ENCODE results near the gene ADISSP. TPM values are rescaled to one million over a fixed set of nuclear protein-coding genes. Genes with fewer than 3 reads are reported as not detected.

ADISSP gene
- total RNA-seq, 2 donors from 2014 or later, result 7.8 to 20.4 TPM

- H3K27me3 ChIP-seq (replicated peaks; ENCODE audit: insufficient read depth), result no peaks in the 10 kb centered on the region
- no peak for DNase-seq (ENCODE audit: low spot score)
- H3K27ac ChIP-seq, result no peak overlapping the region
- no peaks in the 10 kb centered on the region for H3K36me3 ChIP-seq
- H3K4me3 ChIP-seq, result no peak overlapping the region
- no peaks in the 10 kb centered on the region for H3K4me1 ChIP-seq (ENCODE audit: control insufficient read depth in 1 of 2, low read depth in 2 of 2)
- no peak for ATAC-seq (ENCODE audit: insufficient number of reproducible peaks, low FRiP score, low read depth)
- H3K9me3 ChIP-seq, result no peaks in the 10 kb centered on the region
- no peak for TF ChIP-seq CTCF (IDR thresholded peaks at IDR 0.05)
These were observed 38.2 kb downstream of the ADISSP start for GRCh38 chr20:3729378-3729777.

- Histone ChIP-seq H3K27ac (no peak overlapping the region), H3K9me3 (no peaks in the 10 kb centered on the region), H3K4me3 (no peak overlapping the region), H3K36me3 (no peaks in the 10 kb centered on the region), H3K27me3 (replicated peaks; ENCODE audit: insufficient read depth) (no peaks in the 10 kb centered on the region), H3K4me1 (ENCODE audit: control insufficient read depth in 1 of 2, low read depth in 2 of 2) (no peaks in the 10 kb centered on the region)
- ATAC-seq (ENCODE audit: insufficient number of reproducible peaks, low FRiP score, low read depth) (no peak), DNase-seq (ENCODE audit: low spot score) (no peak)
- TF ChIP-seq CTCF (IDR thresholded peaks at IDR 0.05), result no peak
These were observed 38.7 kb downstream of the ADISSP start for GRCh38 chr20:3728876-3729275.

- H3K27ac ChIP-seq, result no peak overlapping the region
- ATAC-seq (ENCODE audit: insufficient number of reproducible peaks, low FRiP score, low read depth), result no peak
These were observed 39.2 kb downstream of the ADISSP start for GRCh38 chr20:3728354-3728753.

GRCh38 chr20:3727401-3728021 is 40.0 kb downstream of the ADISSP start:
- ATAC-seq (ENCODE audit: insufficient number of reproducible peaks, low FRiP score, low read depth), result no peak
- no peaks in the 10 kb centered on the region for H3K27me3 ChIP-seq (replicated peaks; ENCODE audit: insufficient read depth)
- DNase-seq (ENCODE audit: low spot score), result no peak
- no peaks in the 10 kb centered on the region for H3K4me1 ChIP-seq (ENCODE audit: control insufficient read depth in 1 of 2, low read depth in 2 of 2)
- no peak overlapping the region for H3K27ac ChIP-seq
- H3K36me3 ChIP-seq, result no peaks in the 10 kb centered on the region
- no peaks in the 10 kb centered on the region for H3K9me3 ChIP-seq
- H3K4me3 ChIP-seq, result no peak overlapping the region
- TF ChIP-seq CTCF (IDR thresholded peaks at IDR 0.05), result no peak

More at GRCh38 chr20:3728354-3728753, 39.2 kb downstream of the ADISSP start:
- no peaks in the 10 kb centered on the region for H3K4me1 ChIP-seq (ENCODE audit: control insufficient read depth in 1 of 2, low read depth in 2 of 2)
- no peaks in the 10 kb centered on the region for H3K27me3 ChIP-seq (replicated peaks; ENCODE audit: insufficient read depth)
- TF ChIP-seq CTCF (IDR thresholded peaks at IDR 0.05), result no peak
- no peak for DNase-seq (ENCODE audit: low spot score)
- no peaks in the 10 kb centered on the region for H3K9me3 ChIP-seq
- H3K36me3 ChIP-seq, result no peaks in the 10 kb centered on the region
- H3K4me3 ChIP-seq, result no peak overlapping the region

GRCh38 chr20:3724356-3724755 is 43.2 kb downstream of the ADISSP start:
- H3K4me1 ChIP-seq (ENCODE audit: control insufficient read depth in 1 of 2, low read depth in 2 of 2), result no peaks in the 10 kb centered on the region
- H3K36me3 ChIP-seq, result no peaks in the 10 kb centered on the region
- TF ChIP-seq CTCF (IDR thresholded peaks at IDR 0.05), result no peak
- no peak overlapping the region for H3K4me3 ChIP-seq
- ATAC-seq (ENCODE audit: insufficient number of reproducible peaks, low FRiP score, low read depth) (no peak), DNase-seq (ENCODE audit: low spot score) (no peak)
- H3K27me3 ChIP-seq (replicated peaks; ENCODE audit: insufficient read depth), result no peaks in the 10 kb centered on the region
- H3K9me3 ChIP-seq, result no peaks in the 10 kb centered on the region
- no peak overlapping the region for H3K27ac ChIP-seq

Data from thoracic aorta (tissue), 2 donors.